H1 (cell line): ENCODE measurements around the gene FADS2. TPM values are rescaled to one million over a fixed set of nuclear protein-coding genes. Genes with fewer than 3 reads are reported as not detected.

ENCODE experiments used
- ASH2L ChIP-seq: fragments of 200-600, 300-600 bp; sonication (generic); IDR thresholded peaks from one replicate; pipeline ENCODE4 v1.7.1; 2017; ENCODE audit warnings: low read length
- E2F6 ChIP-seq: IDR thresholded peaks from 2 replicates; pipeline ENCODE4 v1.6.1; 2012; ENCODE audit warnings: inconsistent platforms
- GABPA ChIP-seq: IDR thresholded peaks from 2 replicates; pipeline ENCODE4 v1.6.1; 2011; ENCODE audit warnings: mild to moderate bottlenecking, low read length, moderate library complexity, borderline replicate concordance; ENCODE audit not compliant: insufficient read depth
- GTF2F1 ChIP-seq: IDR thresholded peaks from 2 replicates; pipeline ENCODE4 v1.6.1; 2012; ENCODE audit warnings: low read depth, low read length, improper control_type of control experiment, borderline replicate concordance
- HDAC6 ChIP-seq: IDR thresholded peaks from one replicate; pipeline ENCODE4 v1.7.1; 2012; ENCODE audit warnings: low read depth, mild to moderate bottlenecking, inconsistent platforms, low read length, moderate library complexity
- KDM4A ChIP-seq: IDR thresholded peaks from one replicate; pipeline ENCODE4 v1.7.1; 2012; ENCODE audit warnings: low read depth, mild to moderate bottlenecking, moderate library complexity, low read length, inconsistent platforms; ENCODE audit not compliant: severe bottlenecking
- MAX ChIP-seq: IDR thresholded peaks from 2 replicates; pipeline ENCODE4 v1.6.1; 2012; ENCODE audit warnings: inconsistent platforms
- SIRT6 ChIP-seq: IDR thresholded peaks from one replicate; pipeline ENCODE4 v1.7.1; 2012; ENCODE audit warnings: low read length, inconsistent platforms
- SP4 ChIP-seq: IDR thresholded peaks from 2 replicates; pipeline ENCODE4 v1.6.1; 2012; ENCODE audit warnings: low read length, inconsistent platforms
- SUZ12 ChIP-seq: fragments of 200-600 bp; sonication (generic); IDR thresholded peaks from 2 replicates; pipeline ENCODE4 v1.6.1; 2012; ENCODE audit warnings: mild to moderate bottlenecking, inconsistent platforms, low read length, moderate library complexity, mixed read lengths
- polyA plus RNA-seq, 7 experiments: library from polyadenylated mRNA; depleted of rRNA in 3 of 7; stranded (reverse) in 5 of 7; unstranded in 2 of 7; fragments of >200 nt in 5 of 7; fragments of 200-250 nt in 2 of 7; gene quantifications; 1 replicate in 5 of 7; 2 replicates in 1 of 7; 4 replicates in 1 of 7; pipeline versions ENCODE4 v1.2.1 to v1.2.3, GENCODE V29; 2011 to 2013; ENCODE audit warnings: missing spikeins in 2 of 7, mixed read lengths in 2 of 7
- total RNA-seq: library from RNA; stranded (reverse); fragmentation: NEBNext Ultra II Directional; extraction: Animal tissue kit (Norgen Biotek cat#: 25700); gene quantifications from 2 replicates; pipeline ENCODE4 v1.2.1, GENCODE V29; 2021
- TF ChIP-seq, protein P1 (sequence below): IDR thresholded peaks from 2 replicates; pipeline ENCODE4 v1.6.1; 2012; ENCODE audit warnings: low read length, inconsistent platforms
- TF ChIP-seq, protein P2 (sequence below), 3 experiments: IDR thresholded peaks; 1 replicate in 2 of 3; 2 replicates in 1 of 3; pipeline versions ENCODE4 v1.5.1 to v1.6.1; 2011; ENCODE audit warnings: low read length in 3 of 3, mild to moderate bottlenecking in 3 of 3, inconsistent platforms in 2 of 3, low read depth in 1 of 3, moderate library complexity in 1 of 3; ENCODE audit not compliant: insufficient read depth in 1 of 3; ENCODE audit errors: control extremely low read depth in 1 of 3

FADS2 gene
- total and polyA plus RNA-seq, 2 of the 8 experiments (the other 6 are each of a cell fraction or from before 2014, with no cell fraction given) = 499 to 701 TPM

- TF ChIP-seq, protein P1, sequence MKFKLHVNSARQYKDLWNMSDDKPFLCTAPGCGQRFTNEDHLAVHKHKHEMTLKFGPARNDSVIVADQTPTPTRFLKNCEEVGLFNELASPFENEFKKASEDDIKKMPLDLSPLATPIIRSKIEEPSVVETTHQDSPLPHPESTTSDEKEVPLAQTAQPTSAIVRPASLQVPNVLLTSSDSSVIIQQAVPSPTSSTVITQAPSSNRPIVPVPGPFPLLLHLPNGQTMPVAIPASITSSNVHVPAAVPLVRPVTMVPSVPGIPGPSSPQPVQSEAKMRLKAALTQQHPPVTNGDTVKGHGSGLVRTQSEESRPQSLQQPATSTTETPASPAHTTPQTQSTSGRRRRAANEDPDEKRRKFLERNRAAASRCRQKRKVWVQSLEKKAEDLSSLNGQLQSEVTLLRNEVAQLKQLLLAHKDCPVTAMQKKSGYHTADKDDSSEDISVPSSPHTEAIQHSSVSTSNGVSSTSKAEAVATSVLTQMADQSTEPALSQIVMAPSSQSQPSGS = peak; percentile 27
- TF ChIP-seq, protein P2, sequence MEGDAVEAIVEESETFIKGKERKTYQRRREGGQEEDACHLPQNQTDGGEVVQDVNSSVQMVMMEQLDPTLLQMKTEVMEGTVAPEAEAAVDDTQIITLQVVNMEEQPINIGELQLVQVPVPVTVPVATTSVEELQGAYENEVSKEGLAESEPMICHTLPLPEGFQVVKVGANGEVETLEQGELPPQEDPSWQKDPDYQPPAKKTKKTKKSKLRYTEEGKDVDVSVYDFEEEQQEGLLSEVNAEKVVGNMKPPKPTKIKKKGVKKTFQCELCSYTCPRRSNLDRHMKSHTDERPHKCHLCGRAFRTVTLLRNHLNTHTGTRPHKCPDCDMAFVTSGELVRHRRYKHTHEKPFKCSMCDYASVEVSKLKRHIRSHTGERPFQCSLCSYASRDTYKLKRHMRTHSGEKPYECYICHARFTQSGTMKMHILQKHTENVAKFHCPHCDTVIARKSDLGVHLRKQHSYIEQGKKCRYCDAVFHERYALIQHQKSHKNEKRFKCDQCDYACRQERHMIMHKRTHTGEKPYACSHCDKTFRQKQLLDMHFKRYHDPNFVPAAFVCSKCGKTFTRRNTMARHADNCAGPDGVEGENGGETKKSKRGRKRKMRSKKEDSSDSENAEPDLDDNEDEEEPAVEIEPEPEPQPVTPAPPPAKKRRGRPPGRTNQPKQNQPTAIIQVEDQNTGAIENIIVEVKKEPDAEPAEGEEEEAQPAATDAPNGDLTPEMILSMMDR (IDR thresholded peaks at IDR 0.05; ENCODE audit: control extremely low read depth in 1 of 3, insufficient read depth in 1 of 3, low read depth in 1 of 3, low read length in 3 of 3) = peak; percentile 17 to 25 (median 19)
- TF ChIP-seq SP4 (0 out of 2 replicates have a peak, but pooled peaks have one; percentile 48), KDM4A (peak; percentile 62), E2F6 (peak; percentile 79), HDAC6 (no peak), GABPA (no peak), SUZ12 (no peak; the same call in 1 of the 2 replicates), SIRT6 (no peak), GTF2F1 (0 out of 2 replicates have a peak, but pooled peaks have one; percentile 29), ASH2L (no peak), MAX (peak; percentile 58)
These were observed 12.0 kb upstream of the FADS2 start (continued) for GRCh38 chr11:61815790-61816735.
